CD4-positive, alpha-beta T cell treated with Interleukin-6 at 100 ng/mL for 8 hours (primary cell): ENCODE data around the gene SIGLEC8.

Experiments
- DNase-seq: peaks from one replicate; pipeline ENCODE4 v3.0.0-alpha.2; 2020; ENCODE audit warnings: mixed read lengths, low spot score

Gene SIGLEC8

GRCh38 chr19:51402117-51402516, 56.1 kb downstream of the SIGLEC8 start:
- no peak for DNase-seq
